SJSA1 (cell line): ENCODE data around the gene ARIH2. TPM values are rescaled to one million over a fixed set of nuclear protein-coding genes. Genes with fewer than 3 reads are reported as not detected.

Experiments
- DNase-seq, 2 experiments: peaks; one replicate each; pipeline ENCODE4 v3.0.0-alpha.2; 2015 to 2020; ENCODE audit warnings: low spot score in 2 of 2, low read depth in 1 of 2
- H3K27ac ChIP-seq: fragments of 250-450 bp; sonication (Bioruptor Pico); 2 replicates; pipeline ENCODE4 v1.5.1; 2020; ENCODE audit warnings: mild to moderate bottlenecking, moderate library complexity
- H3K27me3 ChIP-seq: fragments of 250-450 bp; sonication (Bioruptor Pico); replicated peaks from 2 replicates; pipeline ENCODE4 v1.5.1; 2020; ENCODE audit warnings: mild to moderate bottlenecking, moderate library complexity
- H3K36me3 ChIP-seq: fragments of 250-450 bp; sonication (Bioruptor Pico); 2 replicates; pipeline ENCODE4 v1.5.1; 2020; ENCODE audit warnings: mild to moderate bottlenecking
- H3K4me1 ChIP-seq: fragments of 250-450 bp; sonication (Bioruptor Pico); replicated peaks from 2 replicates; pipeline ENCODE4 v1.6.1; 2021; ENCODE audit warnings: mild to moderate bottlenecking
- H3K4me3 ChIP-seq: fragments of 250-450 bp; sonication (Bioruptor Pico); 2 replicates; pipeline ENCODE4 v1.5.1; 2020; ENCODE audit warnings: mild to moderate bottlenecking
- H3K9me3 ChIP-seq: fragments of 250-450 bp; sonication (Bioruptor Pico); replicated peaks from 2 replicates; pipeline ENCODE4 v1.5.1; 2020; ENCODE audit warnings: mild to moderate bottlenecking
- total RNA-seq: library from RNA; depleted of rRNA; stranded (reverse); fragments of >200 nt; shearing (Covaris generic); gene quantifications from 2 replicates; pipeline ENCODE4 v1.2.3, GENCODE V29; 2014; rRNA removed

The ARIH2 gene
- total RNA-seq: 85.5 and 93.4 TPM in 2 replicates

GRCh38 chr3:48918388-48919214 lies at the start of gene ARIH2:
TSS of gene ARIH2 (plus strand) at chr3:48918842. CDS start at chr3:48927559, 8,717 bp downstream.
- H3K9me3 ChIP-seq: no peaks in the 10 kb centered on the region
- DNase-seq: peak; percentile 90 to 93
- H3K4me3 ChIP-seq: peak within 1 kb of the TSS; percentile 88

GRCh38 chr3:48877671-48878070 lies 41.0 kb upstream of the ARIH2 start:
- Histone ChIP-seq H3K36me3 (no peaks in the 10 kb centered on the region), H3K27me3 (no peaks in the 10 kb centered on the region), H3K27ac (no peak overlapping the region), H3K4me1 (no peaks in the 10 kb centered on the region), H3K9me3 (no peaks in the 10 kb centered on the region), H3K4me3 (no peak overlapping the region)
- no peak for DNase-seq

More at GRCh38 chr3:48918388-48919214, at the start of gene ARIH2:
- Histone ChIP-seq H3K4me1 (peaks cover 4% of the 10 kb centered on the region), H3K27ac (peak within 1 kb of the TSS; percentile 90), H3K27me3 (no peaks in the 10 kb centered on the region), H3K36me3 (peaks cover 16% of the 10 kb centered on the region)

GRCh38 chr3:48879307-48879993 lies 39.2 kb upstream of the ARIH2 start:
- Histone ChIP-seq H3K36me3 (0 out of 2 replicates have a peak, but pooled peaks cover 2% of the 10 kb centered on the region), H3K27me3 (no peaks in the 10 kb centered on the region), H3K4me1 (no peaks in the 10 kb centered on the region), H3K27ac (no peak overlapping the region), H3K4me3 (no peak overlapping the region), H3K9me3 (no peaks in the 10 kb centered on the region)
- no peak for DNase-seq

- H3K9me3 ChIP-seq: no peaks in the 10 kb centered on the region
- H3K36me3 ChIP-seq: 0 out of 2 replicates have a peak, but pooled peaks cover 2% of the 10 kb centered on the region
- no peaks in the 10 kb centered on the region for H3K4me1 ChIP-seq
- H3K27me3 ChIP-seq: no peaks in the 10 kb centered on the region
- H3K27ac ChIP-seq: no peak overlapping the region
- no peak for DNase-seq
- H3K4me3 ChIP-seq: no peak overlapping the region
Measured at GRCh38 chr3:48879994-48880377, 38.7 kb upstream of the ARIH2 start.

GRCh38 chr3:48881006-48881405 lies 37.6 kb upstream of the ARIH2 start:
- Histone ChIP-seq H3K9me3 (no peaks in the 10 kb centered on the region), H3K4me1 (no peaks in the 10 kb centered on the region), H3K4me3 (no peak overlapping the region), H3K27me3 (no peaks in the 10 kb centered on the region), H3K36me3 (0 out of 2 replicates have a peak, but pooled peaks cover 2% of the 10 kb centered on the region), H3K27ac (no peak overlapping the region)
- DNase-seq: no peak

GRCh38 chr3:48881652-48882114 lies 37.0 kb upstream of the ARIH2 start:
- H3K36me3 ChIP-seq: 0 out of 2 replicates have a peak, but pooled peaks cover 2% of the 10 kb centered on the region
- H3K4me3 ChIP-seq: no peak overlapping the region
- H3K27me3 ChIP-seq: no peaks in the 10 kb centered on the region
- H3K4me1 ChIP-seq: no peaks in the 10 kb centered on the region
- H3K27ac ChIP-seq: no peak overlapping the region
- H3K9me3 ChIP-seq: no peaks in the 10 kb centered on the region
- DNase-seq: no peak

- DNase-seq: no peak
- no peaks in the 10 kb centered on the region for H3K27me3 ChIP-seq
- 0 out of 2 replicates have a peak, but pooled peaks cover 2% of the 10 kb centered on the region for H3K36me3 ChIP-seq
- H3K9me3 ChIP-seq: no peaks in the 10 kb centered on the region
- H3K4me1 ChIP-seq: no peaks in the 10 kb centered on the region
- no peak overlapping the region for H3K4me3 ChIP-seq
- H3K27ac ChIP-seq: no peak overlapping the region
Measured at GRCh38 chr3:48885753-48886152, 32.9 kb upstream of the ARIH2 start.

GRCh38 chr3:48891606-48892005 lies 27.0 kb upstream of the ARIH2 start:
- H3K27ac ChIP-seq: no peak overlapping the region
- H3K36me3 ChIP-seq: no peaks in the 10 kb centered on the region
- DNase-seq: no peak

GRCh38 chr3:48894516-48894915 lies 24.1 kb upstream of the ARIH2 start:
- no peak overlapping the region for H3K4me3 ChIP-seq
- H3K27me3 ChIP-seq: no peaks in the 10 kb centered on the region
- peaks cover 12% of the 10 kb centered on the region for H3K4me1 ChIP-seq
- no peak for DNase-seq
- no peaks in the 10 kb centered on the region for H3K36me3 ChIP-seq
- no peaks in the 10 kb centered on the region for H3K9me3 ChIP-seq
- no peak overlapping the region for H3K27ac ChIP-seq

More at GRCh38 chr3:48891606-48892005, 27.0 kb upstream of the ARIH2 start:
- no peak overlapping the region for H3K4me3 ChIP-seq
- H3K4me1 ChIP-seq: no peaks in the 10 kb centered on the region
- no peaks in the 10 kb centered on the region for H3K9me3 ChIP-seq
- H3K27me3 ChIP-seq: no peaks in the 10 kb centered on the region

GRCh38 chr3:48896936-48897335 lies 21.7 kb upstream of the ARIH2 start:
- Histone ChIP-seq H3K36me3 (no peaks in the 10 kb centered on the region), H3K4me3 (no peak overlapping the region), H3K9me3 (no peaks in the 10 kb centered on the region), H3K27me3 (no peaks in the 10 kb centered on the region), H3K4me1 (peaks cover 12% of the 10 kb centered on the region), H3K27ac (no peak overlapping the region)
- DNase-seq: no peak

GRCh38 chr3:48897460-48898376 lies 20.9 kb upstream of the ARIH2 start:
- no peaks in the 10 kb centered on the region for H3K36me3 ChIP-seq
- peak overlapping the region; percentile 54 for H3K4me3 ChIP-seq
- H3K4me1 ChIP-seq: peaks cover 12% of the 10 kb centered on the region
- no peaks in the 10 kb centered on the region for H3K27me3 ChIP-seq
- no peak for DNase-seq
- no peaks in the 10 kb centered on the region for H3K9me3 ChIP-seq
- no peak overlapping the region for H3K27ac ChIP-seq

- Histone ChIP-seq H3K4me3 (peak within 1 kb of the TSS; percentile 54), H3K36me3 (no peaks in the 10 kb centered on the region), H3K9me3 (no peaks in the 10 kb centered on the region), H3K27me3 (no peaks in the 10 kb centered on the region), H3K4me1 (peaks cover 12% of the 10 kb centered on the region), H3K27ac (peak within 1 kb of the TSS; percentile 15; the same call in 1 of the 2 replicates)
- peak; percentile 81 to 89 for DNase-seq
Measured at GRCh38 chr3:48898383-48899234, 20.0 kb upstream of the ARIH2 start, which contains the start of gene SLC25A20. TSS of gene SLC25A20 (minus strand) at chr3:48898882. CDS start at chr3:48898794, 88 bp downstream.
